HG03460 (cell line): ENCODE results near the gene DCTN5.
A peak's percentile ranks its signal among the peaks of the same experiment; 100 is the strongest.
"Not testable (repeated sequence)": the region's sequence is repeated elsewhere in the genome, so short reads cannot be mapped to it uniquely, and the experiment has no call there.

ENCODE experiments used
- ATAC-seq: cut with Tn5 transposase; IDR thresholded peaks from one replicate; pipeline ENCODE4 v1.9.1; 2021; ENCODE audit not compliant: unreplicated experiment

The DCTN5 gene

GRCh38 chr16:23640931-23641765, at the start of gene DCTN5, which contains the start of gene PALB2:
DCTN5 (plus strand) TSS chr16:23641466; CDS start chr16:23641543, 77 bp downstream.
PALB2 (minus strand) TSS chr16:23641310; CDS start chr16:23641157, 153 bp downstream.
- ATAC-seq, result peak; percentile 96

GRCh38 chr16:23594186-23594585, 47.1 kb upstream of the DCTN5 start:
- no peak for ATAC-seq

GRCh38 chr16:23595246-23595950, 45.9 kb upstream of the DCTN5 start:
- ATAC-seq, result no peak

- ATAC-seq, result peak; percentile 93
Measured at GRCh38 chr16:23595951-23596720, 45.1 kb upstream of the DCTN5 start, which contains the start of gene NDUFAB1. NDUFAB1 (minus strand) TSS chr16:23596316; CDS start chr16:23596290, 26 bp downstream.

GRCh38 chr16:23597003-23597756, 44.1 kb upstream of the DCTN5 start:
- no peak for ATAC-seq

GRCh38 chr16:23607726-23608125, 33.5 kb upstream of the DCTN5 start:
- no peak for ATAC-seq

GRCh38 chr16:23608194-23608593, 33.1 kb upstream of the DCTN5 start:
- ATAC-seq, result no peak

- ATAC-seq, result no peak
Measured at GRCh38 chr16:23609929-23610328, 31.3 kb upstream of the DCTN5 start.

- ATAC-seq, result not testable (repeated sequence)
Measured at GRCh38 chr16:23610905-23611304, 30.4 kb upstream of the DCTN5 start.

GRCh38 chr16:23611936-23612335, 29.3 kb upstream of the DCTN5 start:
- ATAC-seq, result no peak

- ATAC-seq, result no peak
Measured at GRCh38 chr16:23615805-23616204, 25.5 kb upstream of the DCTN5 start.

GRCh38 chr16:23624092-23624491, 17.2 kb upstream of the DCTN5 start:
- no peak for ATAC-seq

- ATAC-seq, result no peak
Measured at GRCh38 chr16:23629516-23629915, 11.8 kb upstream of the DCTN5 start.

- not testable (repeated sequence) for ATAC-seq
Measured at GRCh38 chr16:23631874-23632273, 9.4 kb upstream of the DCTN5 start.

GRCh38 chr16:23634461-23635036, 6.7 kb upstream of the DCTN5 start:
- ATAC-seq, result no peak

- ATAC-seq, result no peak
Measured at GRCh38 chr16:23635958-23636357, 5.3 kb upstream of the DCTN5 start.

GRCh38 chr16:23640615-23640930, 693 bp upstream of the DCTN5 start:
- ATAC-seq, result no peak

GRCh38 chr16:23642246-23642774, 1.0 kb downstream of the DCTN5 start:
- no peak for ATAC-seq

- no peak for ATAC-seq
Measured at GRCh38 chr16:23650674-23651416, 9.6 kb downstream of the DCTN5 start.
